ENCODE results near the gene MAP4K3.

DNA sequence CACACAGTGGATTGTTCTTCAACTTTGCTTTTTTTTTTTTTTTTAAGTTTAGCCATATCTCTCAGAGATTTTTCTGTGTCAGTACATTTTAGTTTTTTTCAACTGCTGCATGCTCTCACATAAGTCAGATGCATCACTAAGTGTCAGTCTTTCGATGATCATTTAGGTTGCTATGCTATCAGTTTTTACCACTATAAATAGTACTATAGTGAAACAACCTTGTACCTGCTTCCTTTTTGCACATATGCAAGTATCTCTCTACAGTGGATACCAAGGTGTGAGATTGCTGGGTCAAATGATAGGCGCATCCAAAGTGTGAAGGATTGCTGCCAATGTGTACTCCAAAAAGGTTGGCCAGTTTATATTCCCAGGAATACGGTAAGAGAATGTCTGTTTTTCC, 33.5 kb upstream of the MAP4K3 start:
- TF ChIP-seq POLR2A (IDR thresholded peaks at IDR 0.05) = no peak
- TF ChIP-seq CTCF (IDR thresholded peaks at IDR 0.05 in 4 of 5, conservative IDR thresholded peaks at IDR 0.05 in 1 of 5) = no peak
